ENCODE data around the gene MED15.
A peak's percentile ranks its signal among the peaks of the same experiment; 100 is the strongest.

Gene MED15

DNA sequence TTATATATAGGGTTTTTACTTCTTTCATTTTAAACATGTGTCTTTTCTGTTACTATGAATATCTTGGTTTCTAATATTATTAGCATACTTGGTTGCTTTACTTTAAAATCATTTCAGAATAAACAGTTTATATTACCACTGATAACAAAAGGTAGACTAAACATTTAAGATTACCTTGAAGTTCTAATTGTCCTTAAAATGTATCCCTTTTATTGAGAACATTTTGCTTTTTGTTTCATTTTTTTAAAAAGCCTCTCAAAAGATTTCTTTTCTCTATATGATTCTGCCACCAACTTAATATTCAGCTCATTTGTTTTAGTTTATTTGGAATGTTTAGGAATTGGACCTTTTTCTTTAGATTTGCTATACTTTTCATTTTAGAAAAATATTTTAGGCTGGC, 39.6 kb downstream of the MED15 start:
- Histone ChIP-seq H4K5ac (ENCODE audit: low read length) (no peak overlapping the region), H3K27me3 (ENCODE audit: insufficient read depth, low read length, poor library complexity) (no peaks in the 10 kb centered on the region), H3K23ac (ENCODE audit: low read length) (no peak overlapping the region), H3K4me2 (ENCODE audit: low read length) (no peak overlapping the region), H2BK5ac (ENCODE audit: low read length) (no peak overlapping the region), H3K56ac (ENCODE audit: low read length) (no peak overlapping the region), H3K4me1 (ENCODE audit: control insufficient read depth, low read depth, low read length) (no peaks in the 10 kb centered on the region), H3K79me1 (ENCODE audit: low read length) (peaks cover 24% of the 10 kb centered on the region), H3K4me3 (ENCODE audit: low read length) (no peak overlapping the region), H3K9ac (ENCODE audit: low read length) (no peak overlapping the region), H3K18ac (ENCODE audit: low read length) (no peak overlapping the region), H3K36me3 (ENCODE audit: control insufficient read depth, insufficient read depth, low read length) (peaks cover 3% of the 10 kb centered on the region), H2BK120ac (ENCODE audit: low read depth, low read length) (no peak overlapping the region), H3K4ac (ENCODE audit: low read depth, low read length) (no peak overlapping the region), H2AK5ac (ENCODE audit: low read length) (no peak overlapping the region), H3K27ac (ENCODE audit: low read depth, low read length) (no peak overlapping the region), H3K79me2 (ENCODE audit: control insufficient read depth, insufficient read depth, low read length) (peaks cover 7% of the 10 kb centered on the region), H2BK15ac (replicated peaks; ENCODE audit: low read depth) (no peak overlapping the region), H4K8ac (ENCODE audit: low read depth, low read length) (no peak overlapping the region)
- DNase-seq: no peak

DNA sequence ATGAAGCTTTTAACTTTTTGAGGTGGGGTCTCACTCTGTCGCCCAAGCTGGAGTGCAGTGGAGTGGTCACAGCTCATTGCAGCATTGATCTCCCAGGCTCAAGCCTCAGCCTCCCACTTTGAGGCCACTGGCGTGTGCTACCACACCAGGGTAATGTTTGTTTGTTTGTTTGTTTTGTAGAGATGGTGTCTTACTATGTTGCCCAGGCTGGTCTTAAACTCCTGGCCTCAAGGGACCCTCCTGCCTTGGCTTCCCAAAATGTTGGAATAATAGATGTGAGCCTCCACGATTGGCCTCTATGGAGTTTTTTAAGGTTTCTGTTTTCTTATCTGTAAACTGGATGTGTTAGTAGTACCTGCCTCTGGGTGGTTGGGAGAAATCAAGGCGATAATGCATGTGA, 41.4 kb downstream of the MED15 start:
- H3K27ac ChIP-seq (ENCODE audit: low read depth, low read length): no peak overlapping the region

DNA sequence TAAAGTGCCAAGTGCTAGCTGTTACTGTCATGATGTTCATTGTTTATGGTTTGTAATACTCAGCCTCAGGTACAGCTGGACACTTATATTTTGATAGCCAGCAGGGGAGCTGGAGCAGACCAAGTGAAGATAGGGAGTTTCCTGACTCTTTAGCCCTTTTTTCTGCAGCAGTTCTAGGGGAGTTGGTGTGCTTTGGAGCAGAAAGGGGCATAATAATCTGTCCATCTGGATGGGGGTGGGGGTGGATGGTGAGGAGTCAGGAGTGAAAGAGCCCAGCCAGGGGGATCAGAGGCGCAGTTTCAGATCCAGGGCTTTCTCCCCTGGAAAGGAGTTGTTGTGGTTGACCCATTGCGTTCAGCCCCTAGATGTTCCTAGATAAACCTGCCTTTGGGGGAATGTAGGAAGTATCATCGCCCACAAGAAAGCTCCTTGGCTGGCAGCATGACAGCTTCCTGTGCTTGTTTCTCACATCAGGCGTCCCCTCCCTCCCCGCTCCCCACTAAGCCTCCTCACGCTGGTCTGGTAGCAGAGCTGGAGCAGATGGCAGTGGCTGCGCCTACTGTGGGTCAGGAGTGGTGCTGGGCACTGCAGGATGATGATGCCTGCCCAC, 41.9 kb downstream of the MED15 start:
- H3K9ac ChIP-seq (ENCODE audit: low read length): no peak overlapping the region
- no peak overlapping the region for H3K56ac ChIP-seq (ENCODE audit: low read length)
- peaks cover 24% of the 10 kb centered on the region for H3K79me1 ChIP-seq (ENCODE audit: low read length)
- no peak for DNase-seq
- H2BK15ac ChIP-seq (replicated peaks; ENCODE audit: low read depth): no peak overlapping the region
- H3K18ac ChIP-seq (ENCODE audit: low read length): no peak overlapping the region
- H3K36me3 ChIP-seq (ENCODE audit: control insufficient read depth, insufficient read depth, low read length): peaks cover 8% of the 10 kb centered on the region
- no peak overlapping the region for H2BK120ac ChIP-seq (ENCODE audit: low read depth, low read length)
- WGBS (ENCODE audit: extremely low coverage, insufficient coverage, low lambda C conversion rate): no CpG with 5 or more reads among the region's 7 CpGs
- H3K4me3 ChIP-seq (ENCODE audit: low read length): no peak overlapping the region
- H3K27me3 ChIP-seq (ENCODE audit: insufficient read depth, low read length, poor library complexity): no peaks in the 10 kb centered on the region
- H4K8ac ChIP-seq (ENCODE audit: low read depth, low read length): no peak overlapping the region
- no peak overlapping the region for H3K23ac ChIP-seq (ENCODE audit: low read length)
- peaks cover 7% of the 10 kb centered on the region for H3K79me2 ChIP-seq (ENCODE audit: control insufficient read depth, insufficient read depth, low read length)
- no peak overlapping the region for H2AK5ac ChIP-seq (ENCODE audit: low read length)
- H3K27ac ChIP-seq (ENCODE audit: low read depth, low read length): no peak overlapping the region
- no peak overlapping the region for H2BK5ac ChIP-seq (ENCODE audit: low read length)
- H3K4me1 ChIP-seq (ENCODE audit: control insufficient read depth, low read depth, low read length): no peaks in the 10 kb centered on the region
- no peak overlapping the region for H3K4ac ChIP-seq (ENCODE audit: low read depth, low read length)
- no peak overlapping the region for H4K5ac ChIP-seq (ENCODE audit: low read length)
- H3K4me2 ChIP-seq (ENCODE audit: low read length): no peak overlapping the region

More for the DNA sequence above, 41.4 kb downstream of the MED15 start:
- Histone ChIP-seq H3K4me2 (ENCODE audit: low read length) (no peak overlapping the region), H2BK15ac (replicated peaks; ENCODE audit: low read depth) (no peak overlapping the region), H3K79me1 (ENCODE audit: low read length) (peaks cover 24% of the 10 kb centered on the region), H3K36me3 (ENCODE audit: control insufficient read depth, insufficient read depth, low read length) (peaks cover 8% of the 10 kb centered on the region), H4K8ac (ENCODE audit: low read depth, low read length) (no peak overlapping the region), H3K9ac (ENCODE audit: low read length) (no peak overlapping the region), H4K5ac (ENCODE audit: low read length) (no peak overlapping the region), H2AK5ac (ENCODE audit: low read length) (no peak overlapping the region), H3K18ac (ENCODE audit: low read length) (no peak overlapping the region), H3K4me1 (ENCODE audit: control insufficient read depth, low read depth, low read length) (no peaks in the 10 kb centered on the region), H3K4ac (ENCODE audit: low read depth, low read length) (no peak overlapping the region), H3K79me2 (ENCODE audit: control insufficient read depth, insufficient read depth, low read length) (peaks cover 7% of the 10 kb centered on the region), H3K23ac (ENCODE audit: low read length) (no peak overlapping the region), H3K56ac (ENCODE audit: low read length) (no peak overlapping the region), H2BK120ac (ENCODE audit: low read depth, low read length) (no peak overlapping the region), H3K27me3 (ENCODE audit: insufficient read depth, low read length, poor library complexity) (no peaks in the 10 kb centered on the region), H2BK5ac (ENCODE audit: low read length) (no peak overlapping the region), H3K4me3 (ENCODE audit: low read length) (no peak overlapping the region)
- no peak for DNase-seq
- no CpG with 5 or more reads among the region's 4 CpGs for WGBS (ENCODE audit: extremely low coverage, insufficient coverage, low lambda C conversion rate)

DNA sequence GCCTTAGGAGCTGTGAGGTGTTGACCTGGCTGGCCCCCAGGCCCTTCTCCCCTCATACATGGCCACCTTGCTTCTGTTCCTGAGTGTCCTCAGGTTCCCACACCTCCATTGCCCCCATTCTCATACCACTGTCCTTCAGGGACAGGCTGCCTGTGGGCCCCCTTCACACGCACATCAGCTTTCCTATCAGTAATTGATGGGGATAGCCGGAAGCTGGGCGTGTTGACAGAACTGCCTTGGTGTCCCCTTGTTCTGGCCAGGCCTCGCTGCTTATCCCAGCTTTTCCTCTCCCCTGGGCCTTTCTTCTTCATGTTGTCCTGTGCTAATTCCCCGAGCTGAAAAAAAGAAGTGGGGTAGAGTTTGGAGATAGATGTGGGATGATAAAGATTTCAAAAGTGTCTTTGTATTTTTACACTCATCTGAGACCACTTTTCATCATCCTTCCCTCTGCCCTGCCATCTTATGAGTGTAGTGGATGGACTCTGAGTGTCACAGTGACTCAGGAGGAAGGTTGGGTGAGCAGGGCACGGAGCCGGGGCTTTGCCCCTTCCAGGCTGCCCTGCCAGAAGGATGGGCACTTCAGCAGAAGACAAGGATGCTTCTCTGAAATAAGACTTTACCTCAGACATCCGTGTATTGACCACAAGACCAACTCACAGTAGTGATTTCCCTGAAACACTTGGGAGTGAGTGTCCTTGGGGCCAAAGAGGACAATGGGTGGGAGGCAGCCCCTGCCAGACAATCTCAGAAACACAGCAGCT, 42.8 kb downstream of the MED15 start:
- peaks cover 7% of the 10 kb centered on the region for H3K79me2 ChIP-seq (ENCODE audit: control insufficient read depth, insufficient read depth, low read length)
- no peak overlapping the region for H2BK120ac ChIP-seq (ENCODE audit: low read depth, low read length)
- H3K27me3 ChIP-seq (ENCODE audit: insufficient read depth, low read length, poor library complexity): no peaks in the 10 kb centered on the region
- H4K5ac ChIP-seq (ENCODE audit: low read length): no peak overlapping the region
- H2AK5ac ChIP-seq (ENCODE audit: low read length): no peak overlapping the region
- H4K8ac ChIP-seq (ENCODE audit: low read depth, low read length): no peak overlapping the region
- no peak overlapping the region for H3K9ac ChIP-seq (ENCODE audit: low read length)
- peaks cover 8% of the 10 kb centered on the region for H3K36me3 ChIP-seq (ENCODE audit: control insufficient read depth, insufficient read depth, low read length)
- H3K23ac ChIP-seq (ENCODE audit: low read length): no peak overlapping the region
- peaks cover 24% of the 10 kb centered on the region for H3K79me1 ChIP-seq (ENCODE audit: low read length)
- no CpG with 5 or more reads among the region's 8 CpGs for WGBS (ENCODE audit: extremely low coverage, insufficient coverage, low lambda C conversion rate)
- H3K4me2 ChIP-seq (ENCODE audit: low read length): no peak overlapping the region
- H3K4ac ChIP-seq (ENCODE audit: low read depth, low read length): no peak overlapping the region
- no peak overlapping the region for H3K18ac ChIP-seq (ENCODE audit: low read length)
- no peak overlapping the region for H2BK15ac ChIP-seq (replicated peaks; ENCODE audit: low read depth)
- DNase-seq: no peak
- H3K4me3 ChIP-seq (ENCODE audit: low read length): no peak overlapping the region
- H3K4me1 ChIP-seq (ENCODE audit: control insufficient read depth, low read depth, low read length): no peaks in the 10 kb centered on the region
- peak overlapping the region; percentile 64 for H3K56ac ChIP-seq (ENCODE audit: low read length)
- no peak overlapping the region for H3K27ac ChIP-seq (ENCODE audit: low read depth, low read length)
- no peak overlapping the region for H2BK5ac ChIP-seq (ENCODE audit: low read length)

DNA sequence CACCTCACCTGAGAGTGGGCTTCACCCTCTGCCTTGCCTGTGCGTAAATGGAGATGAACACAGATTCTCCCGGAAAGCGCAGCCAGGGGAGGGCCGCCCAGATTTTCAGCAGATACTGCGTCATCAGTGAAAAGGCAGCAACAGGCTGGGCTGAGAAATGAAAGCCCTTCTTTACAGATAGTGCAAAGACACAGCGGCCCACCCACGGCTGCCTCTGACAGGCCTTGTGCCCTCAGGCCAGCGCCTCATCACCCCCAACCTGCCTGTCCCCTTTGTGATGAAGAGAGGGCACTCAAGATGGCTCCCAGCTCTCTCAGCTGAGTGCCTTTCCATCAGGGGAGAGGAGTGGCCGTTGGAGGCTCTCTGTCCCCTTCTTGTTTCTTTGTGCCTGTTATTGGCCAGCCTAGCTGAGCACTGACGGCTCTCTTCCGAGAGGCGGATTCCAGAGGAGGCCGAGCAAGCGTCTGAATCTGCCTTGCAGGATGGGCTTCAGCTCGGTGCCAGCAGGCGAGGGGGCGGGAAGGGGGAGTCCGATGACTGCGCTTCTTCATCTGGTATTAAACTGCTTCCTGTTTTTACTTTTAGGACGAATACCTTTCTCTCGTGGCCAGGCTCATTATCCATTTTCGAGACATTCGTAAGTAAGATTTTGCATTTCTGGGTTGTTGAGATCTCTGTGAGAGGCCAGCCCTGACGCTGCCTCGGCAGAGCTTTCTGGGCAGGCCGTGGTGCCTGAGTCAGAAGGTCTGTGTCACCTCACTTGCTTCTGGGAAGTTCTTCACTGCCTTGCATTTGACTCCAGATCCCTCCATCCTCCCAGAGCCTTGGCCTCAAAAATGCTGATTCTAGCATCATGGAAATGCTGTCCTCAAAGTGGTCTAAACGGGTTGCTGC, 43.7 kb downstream of the MED15 start:
- no peak overlapping the region for H2BK5ac ChIP-seq (ENCODE audit: low read length)
- H3K4me1 ChIP-seq (ENCODE audit: control insufficient read depth, low read depth, low read length): no peaks in the 10 kb centered on the region
- H3K36me3 ChIP-seq (ENCODE audit: control insufficient read depth, insufficient read depth, low read length): peaks cover 8% of the 10 kb centered on the region
- no peak overlapping the region for H2BK120ac ChIP-seq (ENCODE audit: low read depth, low read length)
- peaks cover 19% of the 10 kb centered on the region for H3K79me1 ChIP-seq (ENCODE audit: low read length)
- no peak overlapping the region for H2BK15ac ChIP-seq (replicated peaks; ENCODE audit: low read depth)
- no peak overlapping the region for H4K8ac ChIP-seq (ENCODE audit: low read depth, low read length)
- no peaks in the 10 kb centered on the region for H3K27me3 ChIP-seq (ENCODE audit: insufficient read depth, low read length, poor library complexity)
- no peak for DNase-seq
- no peak overlapping the region for H3K23ac ChIP-seq (ENCODE audit: low read length)
- peaks cover 7% of the 10 kb centered on the region for H3K79me2 ChIP-seq (ENCODE audit: control insufficient read depth, insufficient read depth, low read length)
- H2AK5ac ChIP-seq (ENCODE audit: low read length): no peak overlapping the region
- no peak overlapping the region for H3K27ac ChIP-seq (ENCODE audit: low read depth, low read length)
- H3K18ac ChIP-seq (ENCODE audit: low read length): no peak overlapping the region
- H3K56ac ChIP-seq (ENCODE audit: low read length): no peak overlapping the region
- WGBS (ENCODE audit: extremely low coverage, insufficient coverage, low lambda C conversion rate): no CpG with 5 or more reads among the region's 27 CpGs
- H3K4me3 ChIP-seq (ENCODE audit: low read length): no peak overlapping the region
- H3K9ac ChIP-seq (ENCODE audit: low read length): no peak overlapping the region
- no peak overlapping the region for H4K5ac ChIP-seq (ENCODE audit: low read length)
- no peak overlapping the region for H3K4ac ChIP-seq (ENCODE audit: low read depth, low read length)
- no peak overlapping the region for H3K4me2 ChIP-seq (ENCODE audit: low read length)

Measured in mesendoderm (in vitro differentiated cells).